ENCODE data around the gene KCNMB1. TPM values are rescaled to one million over a fixed set of nuclear protein-coding genes. Genes with fewer than 3 reads are reported as not detected.

Gene KCNMB1
- total and polyA plus RNA-seq, 2 of the 13 experiments (the other 11 are each of a cell fraction or from before 2014, with no cell fraction given): not detected

DNA sequence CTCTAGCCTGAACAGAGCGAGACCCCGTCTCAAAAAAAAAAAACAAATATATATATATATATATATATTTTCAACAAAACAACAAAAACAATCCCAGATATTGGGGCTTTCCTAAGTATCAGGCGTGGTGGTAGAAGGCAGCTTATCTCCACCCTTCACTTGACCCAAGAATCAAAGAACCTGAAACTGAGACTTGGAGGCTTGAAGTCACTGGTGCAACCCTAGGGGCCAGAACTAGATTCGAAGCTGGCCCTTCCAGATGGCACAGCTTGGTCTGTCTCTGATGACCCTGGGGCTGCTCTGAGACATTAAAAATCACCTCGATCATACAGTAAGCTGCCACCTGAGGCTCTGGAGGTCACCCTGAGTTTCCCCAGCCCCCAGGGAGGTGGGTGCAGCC, 1.3 kb upstream of the KCNMB1 start:
- Histone ChIP-seq H3K79me2 (ENCODE audit: insufficient read depth, low read length) (no peaks in the 10 kb centered on the region), H3K4me2 (ENCODE audit: low read depth, low read length) (no peak overlapping the region), H4K20me1 (ENCODE audit: insufficient read depth, low read length) (no peaks in the 10 kb centered on the region), H3K4me3 (replicated peaks in 1 of 3; ENCODE audit: insufficient read depth in 1 of 3, low read depth in 2 of 3, low read length in 3 of 3) (no peak overlapping the region), H3K27ac (ENCODE audit: extremely low read length, insufficient read depth, low read length) (no peak overlapping the region), H3K9ac (ENCODE audit: insufficient read depth, low read depth, low read length) (no peak overlapping the region), H3K4me1 (ENCODE audit: insufficient read depth, low read length) (no peaks in the 10 kb centered on the region), H2AFZ (ENCODE audit: low read length) (no peak overlapping the region), H3K36me3 (replicated peaks in 1 of 2; ENCODE audit: control insufficient read depth in 1 of 2, insufficient read depth in 2 of 2, low read length in 2 of 2) (no peaks in the 10 kb centered on the region), H3K27me3 (ENCODE audit: control insufficient read depth in 1 of 2, insufficient read depth in 2 of 2, low read length in 2 of 2) (peaks cover 0 to 21% of the 10 kb centered on the region in 2 experiments; a peak in 1 of 5 replicates), H3K9me3 (ENCODE audit: low read length) (no peaks in the 10 kb centered on the region)
- in situ Hi-C loops (cut with HindIII; ENCODE audit: extremely low pct_ligation_motif_present, low pct_unique_long_range_greater_than_20kb): no loop called here
- no peak for TF ChIP-seq ZNF180 (CRISPR knock-in tag; IDR thresholded peaks at IDR 0.05; ENCODE audit: borderline replicate concordance, low read depth)
- TF ChIP-seq ZNF563 (CRISPR knock-in tag; IDR thresholded peaks at IDR 0.05): no peak
- no peak for TF ChIP-seq MAZ (IDR thresholded peaks at IDR 0.05; ENCODE audit: borderline replicate concordance, low read depth, low read length)
- TF ChIP-seq MAZ (CRISPR knock-in tag; IDR thresholded peaks at IDR 0.05; ENCODE audit: low read depth): no peak
- no peak for TF ChIP-seq ZFP1 (CRISPR knock-in tag; IDR thresholded peaks at IDR 0.05)
- no peak for TF ChIP-seq ZNF432 (CRISPR knock-in tag; IDR thresholded peaks at IDR 0.05; ENCODE audit: borderline replicate concordance)
- TF ChIP-seq, protein P1, sequence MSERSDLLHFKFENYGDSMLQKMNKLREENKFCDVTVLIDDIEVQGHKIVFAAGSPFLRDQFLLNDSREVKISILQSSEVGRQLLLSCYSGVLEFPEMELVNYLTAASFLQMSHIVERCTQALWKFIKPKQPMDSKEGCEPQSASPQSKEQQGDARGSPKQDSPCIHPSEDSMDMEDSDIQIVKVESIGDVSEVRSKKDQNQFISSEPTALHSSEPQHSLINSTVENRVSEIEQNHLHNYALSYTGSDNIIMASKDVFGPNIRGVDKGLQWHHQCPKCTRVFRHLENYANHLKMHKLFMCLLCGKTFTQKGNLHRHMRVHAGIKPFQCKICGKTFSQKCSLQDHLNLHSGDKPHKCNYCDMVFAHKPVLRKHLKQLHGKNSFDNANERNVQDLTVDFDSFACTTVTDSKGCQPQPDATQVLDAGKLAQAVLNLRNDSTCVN (CRISPR knock-in tag; IDR thresholded peaks at IDR 0.05; ENCODE audit: borderline replicate concordance): no peak
- TF ChIP-seq, protein P2, sequence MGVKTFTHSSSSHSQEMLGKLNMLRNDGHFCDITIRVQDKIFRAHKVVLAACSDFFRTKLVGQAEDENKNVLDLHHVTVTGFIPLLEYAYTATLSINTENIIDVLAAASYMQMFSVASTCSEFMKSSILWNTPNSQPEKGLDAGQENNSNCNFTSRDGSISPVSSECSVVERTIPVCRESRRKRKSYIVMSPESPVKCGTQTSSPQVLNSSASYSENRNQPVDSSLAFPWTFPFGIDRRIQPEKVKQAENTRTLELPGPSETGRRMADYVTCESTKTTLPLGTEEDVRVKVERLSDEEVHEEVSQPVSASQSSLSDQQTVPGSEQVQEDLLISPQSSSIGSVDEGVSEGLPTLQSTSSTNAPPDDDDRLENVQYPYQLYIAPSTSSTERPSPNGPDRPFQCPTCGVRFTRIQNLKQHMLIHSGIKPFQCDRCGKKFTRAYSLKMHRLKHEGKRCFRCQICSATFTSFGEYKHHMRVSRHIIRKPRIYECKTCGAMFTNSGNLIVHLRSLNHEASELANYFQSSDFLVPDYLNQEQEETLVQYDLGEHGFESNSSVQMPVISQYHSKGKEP (CRISPR knock-in tag; IDR thresholded peaks at IDR 0.05): no peak
- no peak for TF ChIP-seq RFX5 (IDR thresholded peaks at IDR 0.05; ENCODE audit: low read depth, low read length)
- no peak for TF ChIP-seq TBL1XR1 (IDR thresholded peaks at IDR 0.05; ENCODE audit: borderline replicate concordance, low read length, partially characterized antibody)
- no peak for TF ChIP-seq TGIF2 (CRISPR knock-in tag; IDR thresholded peaks at IDR 0.05)
- no peak for TF ChIP-seq SMAD1 (CRISPR knock-in tag; IDR thresholded peaks at IDR 0.05; ENCODE audit: borderline replicate concordance, low read depth)
- no peak for TF ChIP-seq ZNF329 (CRISPR knock-in tag; IDR thresholded peaks at IDR 0.05; ENCODE audit: low read depth)
- TF ChIP-seq KDM5A (IDR thresholded peaks at IDR 0.05; ENCODE audit: borderline replicate concordance, low read length): no peak
- no peak for TF ChIP-seq ZNF552 (CRISPR knock-in tag; IDR thresholded peaks at IDR 0.05; ENCODE audit: borderline replicate concordance)
- 59% methylated on average over 3 of the region's 5 CpGs for WGBS (ENCODE audit: low lambda C conversion rate)
- ATAC-seq (no peak), DNase-seq (ENCODE audit: low spot score) (no peak), FAIRE-seq (no peak)
- no TSS peak for BruUV-seq (replicated peaks)
- ChIA-PET POLR2A (no interaction called here), CTCF (ENCODE audit: low intra/inter-chr PET ratio, low total read pairs) (no interaction called here)
- intact Hi-C loops (cut with micrococcal nuclease; ENCODE audit: unreplicated experiment): no loop called here
